GM12865 (cell line): Measurements from ENCODE around the gene TM4SF4.

Experiments
- DNase-seq: peaks from one replicate; pipeline ENCODE4 v3.0.0; 2010; ENCODE audit warnings: low read depth
- H3K4me3 ChIP-seq: 2 replicates; pipeline ENCODE4 v1.5.1; 2011; ENCODE audit warnings: mild to moderate bottlenecking, low read depth, low read length, control low read depth
- CTCF ChIP-seq: IDR thresholded peaks from 2 replicates; pipeline ENCODE4 v1.5.1; 2011; ENCODE audit warnings: low read length, control low read depth, low read depth, inconsistent platforms; ENCODE audit not compliant: insufficient read depth; ENCODE audit errors: missing control alignments

TM4SF4 gene

DNA sequence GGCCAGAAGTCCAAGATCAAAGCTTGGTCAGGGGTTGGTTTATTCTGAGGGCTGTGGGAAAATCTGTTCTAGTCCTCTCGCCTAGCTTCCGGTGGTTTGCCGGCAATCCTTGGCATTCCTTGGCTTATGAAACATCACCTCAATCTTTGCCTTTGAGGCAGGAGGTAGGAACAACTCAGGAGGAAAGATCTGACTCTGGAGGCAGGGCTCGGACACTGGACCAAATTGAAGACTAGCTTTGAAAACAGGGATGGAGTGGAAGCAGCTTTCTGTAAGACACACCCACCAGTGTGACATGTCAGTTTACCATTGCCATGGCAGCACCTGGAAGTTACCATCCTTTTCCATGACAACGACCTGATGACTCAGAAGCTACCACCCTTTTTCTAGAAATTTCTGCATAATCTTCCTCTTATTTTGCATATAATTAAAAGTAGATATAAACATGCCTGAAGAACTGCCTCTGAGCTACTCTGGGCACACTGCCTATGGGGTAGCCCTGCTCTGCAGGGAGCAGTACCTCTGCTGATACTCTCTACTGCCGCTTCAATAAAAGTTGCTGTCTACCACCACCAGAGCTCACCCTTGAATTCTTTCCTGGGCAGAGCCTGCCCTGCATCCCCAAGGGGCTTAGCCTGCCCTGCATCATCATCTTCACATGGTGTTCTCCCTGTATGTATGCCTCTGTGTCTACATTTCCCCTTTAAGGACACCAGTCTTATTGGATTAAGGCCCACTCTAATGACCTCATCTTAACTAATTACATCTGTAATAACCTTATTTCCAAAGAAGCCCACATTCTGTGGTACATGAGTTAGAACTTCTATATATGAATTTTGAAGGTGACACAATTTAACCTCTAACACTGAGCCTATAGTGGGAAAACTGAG is 38.3 kb upstream of the TM4SF4 start:
- H3K4me3 ChIP-seq, result no peak overlapping the region
- TF ChIP-seq CTCF, result no peak
- no peak for DNase-seq

DNA sequence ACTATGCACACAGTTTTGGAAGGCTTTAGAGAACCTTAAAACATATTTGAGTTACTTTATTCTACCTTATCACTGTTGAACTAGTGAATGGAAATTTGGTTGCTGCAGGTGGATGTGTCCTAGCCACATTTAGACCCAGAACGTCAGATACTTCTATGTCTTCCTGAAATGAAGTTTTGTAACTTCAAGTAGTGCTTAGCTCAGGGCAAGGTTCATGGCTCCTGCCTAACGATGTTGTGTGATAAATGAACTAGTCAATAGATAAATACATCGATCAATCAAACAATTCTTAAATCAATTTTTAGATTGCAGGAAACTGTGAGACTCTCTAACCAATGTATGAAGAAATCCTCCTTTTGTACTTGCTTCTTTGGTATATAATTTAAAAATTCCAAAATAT is 37.2 kb upstream of the TM4SF4 start:
- no peak for TF ChIP-seq CTCF
- no peak for DNase-seq
- no peak overlapping the region for H3K4me3 ChIP-seq

DNA sequence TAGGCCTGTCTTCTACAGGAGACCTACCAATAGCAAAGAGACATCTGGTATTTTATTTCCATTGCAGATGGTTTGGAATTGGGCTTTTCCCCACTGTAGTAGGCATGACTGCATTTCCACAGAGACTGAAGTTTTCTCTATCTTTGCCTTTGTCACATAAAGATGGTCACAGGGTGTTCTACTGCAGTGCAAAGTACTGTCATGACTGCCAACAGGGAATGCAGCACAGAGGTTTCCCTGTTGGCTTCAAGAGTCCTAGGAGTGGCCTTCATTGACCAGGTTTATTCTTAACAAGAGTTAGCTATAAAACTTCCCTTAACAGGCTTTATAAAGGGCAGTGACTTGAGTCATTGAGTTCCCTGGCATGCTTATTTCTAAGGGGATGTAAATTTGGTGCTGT is 36.8 kb upstream of the TM4SF4 start:
- no peak for DNase-seq
- no peak overlapping the region for H3K4me3 ChIP-seq
- no peak for TF ChIP-seq CTCF

- H3K4me3 ChIP-seq, result no peak overlapping the region
- no peak for TF ChIP-seq CTCF
- no peak for DNase-seq
Measured at GRCh38 chr3:149438981-149439380, 35.5 kb upstream of the TM4SF4 start.

DNA sequence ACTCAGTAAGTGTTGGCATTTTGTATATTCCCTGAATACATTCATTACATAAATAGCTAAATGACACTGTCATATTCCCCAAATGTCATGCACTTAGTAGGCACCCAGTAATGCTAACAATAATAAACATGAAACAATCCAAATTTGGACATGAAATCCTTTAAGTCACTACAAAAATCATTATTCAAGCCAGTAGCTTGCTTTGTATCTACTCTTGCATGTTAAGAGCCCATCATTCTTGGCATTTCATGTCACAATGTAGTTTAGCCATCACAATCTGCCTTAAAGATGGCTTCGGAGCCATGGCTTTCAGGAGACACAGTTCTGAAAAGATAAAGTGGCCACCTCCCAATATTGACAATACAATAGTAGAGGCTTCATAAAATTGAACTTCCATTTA is 32.9 kb upstream of the TM4SF4 start:
- TF ChIP-seq CTCF, result no peak
- DNase-seq, result no peak
- H3K4me3 ChIP-seq, result no peak overlapping the region

GRCh38 chr3:149442043-149442442 is 32.5 kb upstream of the TM4SF4 start:
- no peak overlapping the region for H3K4me3 ChIP-seq
- DNase-seq, result no peak
- TF ChIP-seq CTCF, result no peak
